ENCODE data around the gene ACTL10.

GRCh38 chr20:33716498-33716897 lies 49.8 kb downstream of the ACTL10 start:
- TF ChIP-seq CTCF (IDR thresholded peaks at IDR 0.05): no peak
- no peak for TF ChIP-seq POLR2A (IDR thresholded peaks at IDR 0.05)
